Esophagus muscularis mucosa (tissue), 4 donors: Measurements from ENCODE around the gene RAPGEF1. TPM values are rescaled to one million over a fixed set of nuclear protein-coding genes. Genes with fewer than 3 reads are reported as not detected.
A peak's percentile ranks its signal among the peaks of the same experiment; 100 is the strongest.

Experiments
- DNase-seq: peaks from one replicate; pipeline ENCODE4 v3.0.0-alpha.2; 2017; ENCODE audit errors: extremely low spot score
- H3K27ac ChIP-seq, 4 donors: fragments of 200-600 bp; sonication (generic); replicated peaks in 1 of 4; 1 replicate in 3 of 4; 2 replicates in 1 of 4; pipeline ENCODE4 v1.5.1; 2016 to 2019; ENCODE audit warnings: mild to moderate bottlenecking in 1 of 4
- H3K27me3 ChIP-seq, 4 donors: fragments of 200-600 bp; sonication (generic); one replicate each; pipeline versions ENCODE4 v1.5.1 to v1.6.0; 2016 to 2019
- H3K36me3 ChIP-seq, 4 donors: fragments of 200-600 bp; sonication (generic); one replicate each; pipeline ENCODE4 v1.5.1; 2016 to 2019
- H3K4me1 ChIP-seq, 4 donors: fragments of 200-600 bp; sonication (generic); one replicate each; pipeline ENCODE4 v1.5.1; 2016 to 2019
- H3K4me3 ChIP-seq, 4 donors: fragments of 200-600 bp; sonication (generic); 1 replicate in 2 of 4; 2 replicates in 2 of 4; pipeline ENCODE4 v1.5.1; 2016 to 2019; ENCODE audit warnings: mild to moderate bottlenecking in 4 of 4, moderate library complexity in 1 of 4
- H3K9me3 ChIP-seq, 4 donors: fragments of 200-600 bp; sonication (generic); 1 replicate in 3 of 4; 2 replicates in 1 of 4; pipeline ENCODE4 v1.5.1; 2016 to 2019
- CTCF ChIP-seq, 3 experiments: fragments of 200-600 bp in 2 of 3; fragments of 450-650 bp in 1 of 3; sonication (generic) in 2 of 3; IDR thresholded peaks; one replicate each; pipeline ENCODE4 v1.5.1; 2017 to 2019; ENCODE audit warnings: antibody characterized with exemption in 3 of 3, mild to moderate bottlenecking in 2 of 3, moderate library complexity in 1 of 3
- EP300 ChIP-seq: sonication (generic); formaldehyde crosslinking; IDR thresholded peaks from one replicate; pipeline ENCODE4 v1.6.1; 2017; ENCODE audit warnings: antibody characterized with exemption
- POLR2A ChIP-seq: fragments of 450-650 bp; IDR thresholded peaks from one replicate; pipeline ENCODE4 v1.6.1; 2017; ENCODE audit warnings: antibody characterized with exemption, moderate library complexity, mild to moderate bottlenecking, low read depth
- POLR2AphosphoS5 ChIP-seq, 2 donors: sonication (generic); formaldehyde crosslinking; IDR thresholded peaks; one replicate each; pipeline ENCODE4 v1.6.1; 2017; ENCODE audit warnings: antibody characterized with exemption in 2 of 2
- WGBS: methylation state at CpG from one replicate; pipeline ENCODE4 v1.1.5; 2018; 5-methylcytosine and 5-hydroxymethylcytosine counted together
- intact Hi-C: fragments of 100-400 bp; cut with DNase I; formaldehyde crosslinking; loops from one replicate; pipeline ENCODE4 v1.15.1; 2023
- total RNA-seq, 4 donors: library from RNA; depleted of rRNA; stranded (reverse); fragments of >200 nt; gene quantifications; one replicate each; pipeline versions ENCODE4 v1.1.0 to v1.2.1, GENCODE V29; 2016

RAPGEF1 gene
- total RNA-seq, 4 donors from 2014 or later, result 66.6 to 138 (median 101) TPM

- intact Hi-C loops, result no loop called here
- Histone ChIP-seq H3K36me3 (no peaks in the 10 kb centered on the region), H3K27ac (no peak overlapping the region), H3K27me3 (peaks cover 0 to 57% (median 0%) of the 10 kb centered on the region in 4 donors), H3K4me3 (no peak overlapping the region), H3K9me3 (no peaks in the 10 kb centered on the region), H3K4me1 (no peaks in the 10 kb centered on the region)
- no peak for TF ChIP-seq POLR2AphosphoS5 (IDR thresholded peaks at IDR 0.05)
- TF ChIP-seq EP300, result no peak
- TF ChIP-seq POLR2A, result no peak
- TF ChIP-seq CTCF (IDR thresholded peaks at IDR 0.05), result no peak
- no peak for DNase-seq
- 67% methylated on average over 3 of the region's 3 CpGs for WGBS
Observed at GRCh38 chr9:131771646-131772045, 31.8 kb upstream of the RAPGEF1 start.

GRCh38 chr9:131769361-131769760 lies 29.5 kb upstream of the RAPGEF1 start:
- H3K4me3 ChIP-seq, result no peak overlapping the region
- H3K9me3 ChIP-seq, result no peaks in the 10 kb centered on the region
- TF ChIP-seq EP300 (no peak), POLR2AphosphoS5 (IDR thresholded peaks at IDR 0.05) (no peak), CTCF (IDR thresholded peaks at IDR 0.05) (no peak), POLR2A (no peak)
- no peaks in the 10 kb centered on the region for H3K4me1 ChIP-seq
- H3K36me3 ChIP-seq, result no peaks in the 10 kb centered on the region
- 35% methylated on average over 3 of the region's 3 CpGs for WGBS
- no peak overlapping the region for H3K27ac ChIP-seq
- intact Hi-C loops, result no loop called here
- peaks cover 0 to 55% (median 0%) of the 10 kb centered on the region in 4 donors for H3K27me3 ChIP-seq
- DNase-seq, result no peak

- TF ChIP-seq EP300 (no peak), POLR2AphosphoS5 (IDR thresholded peaks at IDR 0.05) (no peak), CTCF (IDR thresholded peaks at IDR 0.05) (no peak), POLR2A (no peak)
- intact Hi-C loops, result loop anchor here (5.0 kb wide), 2 partner anchors 473 to 488 kb away; no protein-coding TSS in a partner anchor
- no peak overlapping the region for H3K4me3 ChIP-seq
- no peaks in the 10 kb centered on the region for H3K9me3 ChIP-seq
- H3K36me3 ChIP-seq, result no peaks in the 10 kb centered on the region
- no peak for DNase-seq
- no peak overlapping the region for H3K27ac ChIP-seq
- 83% methylated on average over 2 of the region's 2 CpGs for WGBS
- H3K27me3 ChIP-seq, result peaks cover 0 to 47% (median 0%) of the 10 kb centered on the region in 4 donors
- peaks cover 3 to 9% (median 7%) of the 10 kb centered on the region in 4 donors for H3K4me1 ChIP-seq
Observed at GRCh38 chr9:131764568-131764967, 24.7 kb upstream of the RAPGEF1 start.

- WGBS, result 14% methylated on average over 19 of the region's 38 CpGs
- Histone ChIP-seq H3K4me1 (peaks cover 3 to 9% (median 7%) of the 10 kb centered on the region in 4 donors), H3K27ac (no peak overlapping the region), H3K4me3 (peak overlapping the region in 1 of 4 donors; percentile 24), H3K36me3 (no peaks in the 10 kb centered on the region), H3K27me3 (peaks cover 0 to 56% (median 0%) of the 10 kb centered on the region in 4 donors), H3K9me3 (no peaks in the 10 kb centered on the region)
- TF ChIP-seq POLR2A (no peak), CTCF (IDR thresholded peaks at IDR 0.05) (peak; percentile 92 to 99 (median 98))
- DNase-seq, result no peak
- intact Hi-C loops, result loop anchor here (5.0 kb wide), 2 partner anchors 475 to 490 kb away; no protein-coding TSS in a partner anchor
Observed at GRCh38 chr9:131762356-131762932, 22.6 kb upstream of the RAPGEF1 start.
